GM19351 (cell line): ENCODE measurements around the gene PPFIA2.

Experiments used
- ATAC-seq: cut with Tn5 transposase; IDR thresholded peaks from one replicate; pipeline ENCODE4 v1.9.1; 2021; ENCODE audit warnings: mild to moderate bottlenecking, moderate library complexity; ENCODE audit not compliant: unreplicated experiment

The PPFIA2 gene

DNA sequence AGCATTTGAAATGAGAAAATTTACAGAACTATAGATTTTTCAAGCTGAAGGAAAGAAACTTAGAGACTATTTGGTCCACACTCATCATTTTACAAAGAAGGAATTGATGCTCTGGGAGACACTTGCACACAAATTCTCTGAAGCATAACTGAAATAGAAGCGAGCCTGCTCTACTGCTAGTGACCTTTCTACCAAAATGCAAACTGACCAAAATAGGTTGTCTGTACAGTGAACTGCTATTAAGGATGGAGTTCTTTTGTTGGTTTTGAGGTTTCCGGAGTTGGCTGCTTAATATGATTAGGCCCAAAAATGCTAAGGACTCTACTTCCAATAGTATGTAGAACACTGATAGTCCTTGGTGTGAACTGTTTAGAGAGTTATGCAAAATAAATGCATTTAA, 194.9 kb downstream of the PPFIA2 start:
- ATAC-seq = no peak

DNA sequence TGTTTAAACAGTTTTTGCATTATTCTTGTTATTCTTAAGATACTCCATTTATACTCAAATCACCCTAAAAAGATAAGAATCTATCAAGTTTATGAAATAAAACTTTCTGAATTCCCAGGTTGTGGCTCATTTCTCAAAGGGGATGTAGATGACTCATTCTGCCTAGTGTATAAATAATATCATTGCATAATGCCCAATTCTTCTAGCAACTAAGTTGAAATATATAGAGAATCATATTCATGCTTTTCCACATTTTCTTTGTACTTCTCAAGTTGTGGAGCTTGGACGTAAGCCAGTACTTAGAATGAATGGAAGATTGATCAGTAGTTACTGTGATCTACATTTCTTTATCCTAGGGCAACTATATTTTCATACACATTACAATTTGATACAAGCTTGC, 201.1 kb downstream of the PPFIA2 start:
- no peak for ATAC-seq

DNA sequence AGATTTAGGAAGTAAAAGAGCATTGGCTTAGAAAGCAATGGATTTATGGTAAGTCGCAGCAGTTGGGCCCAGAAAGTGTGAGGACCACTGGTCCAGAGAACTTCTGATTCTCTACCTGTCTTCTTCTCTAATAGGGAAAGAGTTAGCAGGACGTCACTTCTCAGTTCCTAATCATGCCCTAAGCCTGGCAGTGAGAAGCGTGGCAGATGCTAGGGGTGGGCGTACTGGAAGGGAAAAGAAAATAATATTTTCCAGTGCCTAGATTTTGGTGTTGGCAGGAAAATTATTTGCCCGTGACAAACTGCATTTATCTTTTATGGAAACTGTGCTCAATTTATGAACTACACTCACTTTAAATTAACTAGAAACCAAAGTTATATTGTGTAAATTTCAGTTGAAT, 212.3 kb downstream of the PPFIA2 start:
- no peak for ATAC-seq

DNA sequence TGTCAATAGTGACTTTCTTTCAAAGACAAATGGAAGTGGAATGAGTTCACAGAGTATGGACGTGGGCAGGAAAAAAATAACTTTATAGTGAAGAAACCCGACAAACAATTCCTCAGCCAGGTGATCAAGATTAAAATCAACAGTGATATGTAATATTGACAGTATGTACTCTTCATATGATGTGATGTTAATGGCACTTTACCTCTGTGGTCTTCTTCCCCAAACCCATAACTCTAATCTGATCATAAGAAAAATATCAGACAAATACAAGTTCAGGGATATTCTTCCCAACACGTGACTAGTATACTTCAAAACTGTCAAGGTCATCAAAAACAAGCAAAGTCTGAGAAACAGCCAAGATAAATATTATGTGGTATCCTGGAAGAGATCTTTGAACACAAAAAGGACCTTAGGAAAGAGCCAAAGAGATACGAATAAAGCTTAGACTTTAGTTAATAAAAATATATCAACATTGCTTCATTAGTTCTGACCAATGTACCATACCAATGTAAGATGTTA, 215.5 kb downstream of the PPFIA2 start:
- ATAC-seq = no peak

DNA sequence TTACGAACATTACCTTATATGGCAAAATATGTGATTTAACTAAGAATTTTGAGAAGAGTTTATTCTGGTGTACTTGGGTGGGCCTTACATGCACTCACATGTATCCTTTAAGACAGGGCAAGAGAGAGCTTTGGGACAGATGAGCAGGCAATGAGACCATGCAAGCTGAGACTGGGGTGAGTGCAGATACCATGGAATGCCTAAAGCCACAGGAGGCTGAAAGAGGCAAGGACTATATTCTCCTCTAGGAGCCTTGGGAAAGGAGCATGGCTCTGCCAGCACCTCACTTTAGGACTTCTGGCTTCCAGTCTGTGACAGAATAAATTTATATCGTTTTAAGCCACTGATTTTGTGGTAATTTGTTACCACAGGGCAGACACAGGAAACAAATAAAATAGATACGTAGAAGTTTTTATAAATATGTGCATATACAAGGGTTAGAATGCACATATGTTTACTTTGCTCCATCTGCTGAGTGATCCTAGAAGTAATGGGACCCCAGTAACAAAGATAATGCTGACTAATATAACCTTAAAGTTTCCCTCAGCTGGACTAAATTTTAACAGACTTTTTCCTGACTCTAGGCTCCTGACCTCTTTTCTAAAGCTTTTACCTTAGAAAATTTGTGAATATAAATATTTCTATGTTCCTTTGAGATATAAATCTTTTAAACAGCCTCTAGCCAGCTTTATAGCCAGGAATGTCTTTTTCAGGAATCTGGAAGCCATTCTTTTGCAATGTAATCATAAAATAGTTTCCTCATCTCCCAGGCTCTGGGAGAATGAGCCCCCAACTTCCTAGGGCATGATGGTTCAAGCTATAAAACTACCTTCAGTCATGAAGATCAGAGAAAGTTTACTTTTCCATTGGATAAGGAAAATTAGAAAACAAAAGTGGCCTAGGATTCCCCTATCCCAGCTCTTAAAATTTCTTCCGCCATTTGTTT, 216.8 kb downstream of the PPFIA2 start:
- no peak for ATAC-seq

DNA sequence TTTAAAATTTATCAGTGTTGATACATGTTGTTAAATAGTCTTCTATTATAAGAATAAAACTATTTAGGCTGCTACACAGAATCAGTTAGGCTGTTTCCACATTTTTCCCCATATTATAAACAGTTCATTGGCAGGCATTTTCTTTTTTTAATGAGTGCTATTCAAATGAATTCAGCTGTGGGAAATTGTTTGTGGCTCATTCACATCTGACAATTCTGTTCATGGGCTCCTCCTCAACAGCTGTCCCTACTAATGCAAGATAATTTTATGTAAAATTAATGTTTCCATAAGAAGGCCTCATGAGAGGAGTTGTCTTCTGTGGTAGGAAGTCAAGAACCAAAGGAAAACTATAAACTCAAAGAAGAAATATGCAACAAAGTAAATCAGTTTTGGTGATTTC, 218.0 kb downstream of the PPFIA2 start:
- no peak for ATAC-seq

DNA sequence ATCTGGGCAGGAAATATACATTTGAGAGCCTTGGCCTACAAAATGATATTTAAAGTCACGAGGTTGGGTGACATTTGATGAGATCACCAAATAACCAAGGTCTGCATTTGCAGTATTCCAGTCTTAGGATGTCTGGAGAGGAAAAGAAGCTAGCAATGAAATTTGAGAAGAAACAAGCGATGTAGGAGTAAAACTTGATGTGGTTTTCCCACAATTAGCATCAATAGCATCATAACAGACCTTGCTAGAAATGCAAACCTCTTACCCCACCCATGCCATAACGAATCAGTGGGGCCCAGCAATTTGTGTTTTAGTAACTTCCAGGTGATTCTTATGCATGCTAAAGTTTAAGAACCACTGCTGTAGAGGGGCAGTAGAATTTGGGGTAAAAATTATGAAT, 219.9 kb downstream of the PPFIA2 start:
- no peak for ATAC-seq

DNA sequence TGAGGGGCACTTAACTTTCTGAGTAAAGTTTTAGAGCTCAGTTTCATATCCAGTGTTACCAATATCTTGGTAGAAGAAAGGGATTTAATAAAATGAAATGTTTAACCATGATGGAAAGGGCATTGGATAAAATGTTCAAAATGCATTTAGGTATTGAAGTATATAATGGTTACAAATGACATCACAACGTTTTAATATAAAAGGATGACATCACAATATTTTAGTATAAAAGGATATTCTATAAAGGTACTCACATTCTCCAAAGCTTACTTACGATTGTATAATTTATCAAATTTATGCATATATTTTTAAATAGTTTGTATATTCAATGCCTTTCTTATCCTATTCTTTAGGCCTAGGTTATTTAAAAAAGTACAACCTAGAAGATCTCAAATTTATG, 226.1 kb downstream of the PPFIA2 start:
- no peak for ATAC-seq

DNA sequence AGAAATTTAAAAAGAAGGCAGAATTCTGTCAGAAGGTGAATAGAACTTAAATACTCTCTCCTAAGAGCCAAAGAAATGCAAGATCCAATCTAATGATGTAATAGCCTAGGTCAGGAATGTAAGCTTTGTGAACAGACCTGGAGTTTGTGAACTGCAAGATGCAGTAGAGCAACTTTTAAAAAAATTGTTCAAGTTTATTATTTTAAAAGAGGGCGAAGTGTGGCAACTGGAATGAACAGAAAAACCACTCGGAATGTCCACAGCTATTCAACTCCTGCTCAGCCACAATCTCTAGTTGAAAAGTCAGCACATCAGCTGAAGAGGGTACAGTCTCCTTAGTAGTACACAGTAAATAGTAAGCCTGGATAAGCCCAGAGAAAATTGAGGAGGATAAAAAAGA, 228.8 kb downstream of the PPFIA2 start:
- no peak for ATAC-seq

DNA sequence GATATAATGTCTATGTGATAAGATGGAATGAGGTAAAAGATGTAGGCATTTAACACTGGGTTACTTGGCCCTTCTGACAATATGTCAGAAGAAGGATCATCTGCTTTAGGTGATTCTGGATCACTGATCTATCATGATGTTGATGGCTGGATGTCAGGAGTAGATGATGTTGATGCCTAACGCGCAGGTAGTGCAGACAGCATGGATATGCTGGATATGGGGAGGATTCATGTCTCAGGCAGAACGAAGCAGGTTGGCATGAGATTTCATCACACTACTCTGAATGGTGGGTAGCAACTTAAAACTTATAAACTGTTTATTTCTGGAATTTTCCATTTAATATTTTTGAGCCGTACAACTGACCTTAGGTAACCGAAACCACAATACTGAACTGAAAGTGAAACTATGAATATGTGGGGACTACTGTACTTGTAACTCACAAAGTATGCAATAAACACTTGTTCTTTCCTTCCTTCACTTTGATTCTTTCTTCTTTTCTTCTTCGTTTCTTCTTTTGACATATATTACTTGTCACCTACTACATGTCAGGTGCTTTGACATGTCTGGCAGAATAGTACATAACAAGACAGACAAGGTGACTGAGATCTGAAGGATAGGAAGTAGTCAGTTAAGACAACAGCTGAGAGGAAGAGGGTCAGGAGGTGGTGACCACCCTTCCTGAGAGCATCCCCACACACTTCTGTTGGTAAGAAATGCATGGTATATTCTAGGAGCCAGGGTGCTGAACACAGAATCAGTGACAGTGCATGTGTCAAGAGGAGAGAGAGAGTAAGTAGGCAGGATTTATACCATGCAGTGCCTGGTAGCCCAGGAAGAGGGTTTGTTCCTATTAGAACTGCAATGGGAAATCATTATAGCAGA, 238.8 kb downstream of the PPFIA2 start:
- peak; percentile 74 for ATAC-seq

DNA sequence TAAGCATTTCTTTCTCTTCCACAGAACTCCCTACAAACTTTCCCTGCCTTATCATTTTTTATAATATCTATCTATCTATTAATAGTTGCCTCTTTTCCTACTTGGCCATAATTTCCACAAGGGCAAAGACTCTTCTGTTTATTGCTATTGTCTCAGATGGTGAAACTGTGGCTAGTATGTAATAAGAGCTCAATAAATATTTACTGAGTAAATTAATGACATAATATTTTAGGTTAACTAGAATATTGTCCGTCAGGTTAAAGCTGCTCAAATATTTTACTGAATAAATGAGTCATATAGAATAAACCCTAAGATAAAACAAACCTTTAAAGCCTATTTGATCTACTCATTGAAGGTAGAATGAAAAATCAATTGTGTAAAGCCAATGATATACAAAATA, 240.5 kb downstream of the PPFIA2 start:
- ATAC-seq = no peak

DNA sequence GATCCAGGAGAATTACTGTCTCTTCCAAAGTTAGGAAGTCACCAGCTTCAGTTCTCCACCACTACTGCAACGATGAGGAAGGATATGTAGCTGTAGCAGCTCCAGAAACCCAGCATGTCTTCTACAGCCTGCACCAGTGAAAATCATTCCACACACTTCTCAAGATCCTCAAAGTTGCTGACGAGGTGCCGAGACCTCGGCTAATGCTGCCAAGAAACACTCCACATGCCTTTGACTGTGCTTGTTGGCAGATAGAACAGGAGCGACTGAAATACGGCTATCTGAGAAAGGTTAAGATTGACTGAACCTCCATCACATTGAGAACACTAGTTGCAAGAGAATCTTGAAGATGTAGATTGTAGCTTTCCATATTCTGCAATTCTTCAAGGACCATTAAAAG, 241.9 kb downstream of the PPFIA2 start:
- no peak for ATAC-seq

DNA sequence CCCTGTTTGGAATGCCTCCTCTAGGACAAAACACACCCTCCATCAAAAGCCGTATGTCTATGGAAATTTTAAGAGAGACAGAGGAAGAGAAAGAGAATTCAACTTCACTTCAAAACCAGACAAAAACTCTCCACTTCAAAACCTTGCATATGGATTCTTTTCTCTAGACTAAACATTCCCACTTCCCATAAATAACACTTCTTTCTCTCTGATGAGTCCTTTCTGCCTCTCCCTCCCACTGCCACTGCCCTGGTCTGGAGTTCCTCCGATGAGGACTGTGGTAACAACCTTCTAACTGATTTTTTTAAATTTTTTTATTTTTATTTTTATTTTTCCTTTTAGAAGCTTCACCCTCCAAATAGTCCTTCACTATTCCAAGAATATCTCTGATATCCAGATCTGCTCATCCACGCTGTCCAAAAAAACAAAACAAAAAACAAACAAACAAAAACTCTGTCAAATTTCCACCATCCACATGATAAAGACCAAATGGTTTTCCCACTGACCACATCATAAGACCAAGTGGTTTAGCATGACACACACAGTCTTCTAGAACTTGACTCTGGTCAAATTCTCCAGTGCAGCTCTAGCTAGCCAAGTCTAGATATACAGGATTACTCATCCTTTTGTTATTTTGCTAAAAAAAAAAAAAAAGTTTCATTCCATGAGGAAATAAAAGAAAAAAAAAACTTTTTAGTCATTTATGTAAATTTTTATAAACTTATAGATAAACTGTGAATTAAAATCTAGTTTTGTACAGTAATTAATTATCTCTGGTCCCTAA, 256.0 kb downstream of the PPFIA2 start:
- no peak for ATAC-seq

DNA sequence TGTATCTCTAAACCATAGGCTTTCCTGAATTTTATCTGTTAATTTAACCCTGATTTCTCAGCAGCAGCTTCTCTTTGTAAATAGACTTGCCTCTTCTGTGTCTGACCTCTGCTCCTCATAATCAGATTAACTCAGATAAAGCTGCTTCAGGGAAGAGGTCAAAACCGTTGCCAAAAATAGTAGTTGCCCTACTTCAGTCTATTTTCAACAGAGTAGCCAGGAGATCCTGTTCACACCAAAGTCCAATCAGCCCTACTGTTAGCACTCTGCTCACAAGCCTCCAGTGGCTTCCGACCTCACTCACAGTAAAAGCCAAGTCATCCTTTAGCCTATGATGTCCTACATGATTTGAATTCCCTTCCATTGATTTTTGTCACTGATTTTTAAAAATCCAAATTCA, 258.4 kb downstream of the PPFIA2 start:
- ATAC-seq = no peak

DNA sequence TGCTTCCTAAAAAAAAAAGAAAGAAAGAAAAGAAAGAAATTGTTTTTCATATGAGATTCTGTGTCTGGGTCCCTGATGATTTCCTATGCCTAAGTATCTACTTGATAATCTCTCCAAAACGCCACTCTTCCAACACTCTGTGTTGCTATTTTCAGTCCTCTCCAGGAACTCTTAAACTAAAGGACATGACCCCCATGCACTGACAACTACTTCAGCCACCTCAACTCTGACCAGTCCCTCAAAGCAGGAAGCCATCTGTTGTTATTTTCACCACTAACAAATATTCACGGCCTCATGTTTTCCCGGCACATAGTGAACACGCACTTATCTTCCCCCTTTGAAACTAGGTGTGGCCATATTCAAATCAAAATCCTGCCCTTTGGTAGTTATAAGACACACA, 259.3 kb downstream of the PPFIA2 start:
- no peak for ATAC-seq

DNA sequence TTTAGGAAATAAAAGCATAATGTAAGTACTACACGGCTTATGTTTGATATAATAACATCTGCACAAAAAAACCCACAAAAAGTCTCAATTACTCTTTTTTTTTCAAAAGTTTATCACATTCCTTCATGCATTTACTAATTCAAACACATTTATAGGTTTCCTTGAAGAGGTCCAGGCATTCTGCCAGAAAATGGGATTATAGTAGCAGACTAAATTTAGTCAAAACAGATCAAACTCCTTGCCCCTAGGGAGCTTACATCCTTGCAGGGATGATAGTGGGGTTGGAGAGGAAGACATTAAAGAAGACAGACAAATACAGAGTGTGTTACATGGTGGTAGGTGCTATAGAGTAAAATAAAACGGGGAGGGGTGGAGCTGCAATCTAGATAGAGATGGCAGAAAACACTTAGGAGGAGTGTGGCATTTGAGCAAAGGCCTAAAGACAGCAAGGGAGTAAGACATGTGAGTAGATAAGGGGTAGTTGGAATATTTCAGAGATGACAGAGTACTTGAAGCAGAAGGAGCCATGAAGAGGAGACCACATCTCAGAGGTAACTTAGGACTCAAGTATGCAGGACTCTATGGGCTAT, 266.9 kb downstream of the PPFIA2 start:
- no peak for ATAC-seq

DNA sequence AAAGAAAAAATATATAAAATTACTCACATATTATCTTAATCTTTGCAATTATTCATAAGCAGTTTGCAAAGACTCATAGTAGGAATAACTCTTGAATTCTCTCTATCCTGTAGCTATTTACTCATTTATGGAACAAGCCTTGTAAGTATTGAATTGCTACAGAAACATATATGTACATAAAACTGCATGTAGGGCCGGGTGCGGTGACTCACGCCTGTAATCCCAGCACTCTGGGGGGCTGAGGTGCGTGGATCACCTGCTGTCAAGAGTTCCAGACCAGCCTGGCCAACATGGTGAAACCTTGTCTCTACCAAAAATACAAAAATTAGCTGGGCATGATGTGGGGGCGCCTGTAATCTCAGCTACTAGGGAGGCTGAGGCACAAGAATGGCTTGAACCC, 286.2 kb downstream of the PPFIA2 start:
- no peak for ATAC-seq

DNA sequence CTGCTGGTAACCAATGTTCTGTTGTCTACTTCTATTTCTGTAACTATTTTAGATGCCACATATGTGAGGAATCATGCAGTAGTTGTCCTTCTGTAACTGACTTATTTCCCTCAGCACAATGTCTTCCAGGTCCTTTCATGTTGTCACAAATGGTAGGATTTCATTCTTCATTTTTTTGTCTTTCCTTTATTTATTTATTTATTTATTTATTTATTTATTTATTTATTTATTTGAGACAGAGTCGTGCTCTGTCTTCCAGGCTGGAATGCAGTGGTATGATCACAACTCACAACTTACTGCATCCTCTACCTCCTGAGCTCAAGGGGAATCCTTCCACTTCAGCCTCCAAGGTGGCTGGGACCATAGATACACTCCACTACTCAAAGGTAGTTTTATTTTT, 288.2 kb downstream of the PPFIA2 start:
- ATAC-seq = no peak

DNA sequence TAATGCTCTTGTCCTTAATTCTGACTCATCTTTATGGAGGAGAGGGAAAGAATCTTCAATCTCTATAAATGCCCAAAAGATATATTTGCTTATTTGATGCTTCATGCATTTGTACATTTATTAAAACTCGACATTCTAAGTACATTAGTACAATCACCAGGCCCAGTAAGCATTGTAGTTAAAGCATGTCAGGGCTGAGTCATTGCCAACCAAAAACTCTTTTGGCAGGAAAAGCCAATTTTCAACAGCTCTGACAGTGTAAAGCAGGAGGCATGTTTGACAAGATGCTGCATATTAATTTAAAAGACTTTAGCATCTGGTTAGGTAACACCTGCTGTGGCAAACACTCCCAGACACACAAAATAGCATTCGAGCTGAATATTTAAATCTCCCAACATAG, 290.9 kb downstream of the PPFIA2 start:
- no peak for ATAC-seq

DNA sequence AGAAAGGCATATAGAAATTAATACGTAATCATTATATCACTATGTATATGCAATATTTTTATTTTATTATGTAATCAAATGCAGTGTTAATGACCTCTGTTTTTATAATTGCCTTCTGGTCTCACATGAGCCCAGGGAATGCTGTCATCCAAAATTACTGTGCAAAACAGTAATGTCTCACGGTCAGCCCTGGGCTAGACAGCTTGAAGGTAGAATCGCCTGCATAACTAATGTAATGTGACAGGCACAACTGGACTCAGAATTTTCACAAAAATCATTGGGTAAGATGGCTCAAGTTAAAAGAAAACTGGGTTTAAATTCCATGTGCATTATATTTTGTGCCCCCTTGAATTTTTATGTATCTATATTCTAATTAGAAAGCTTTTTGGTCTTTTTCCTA, 293.3 kb downstream of the PPFIA2 start:
- ATAC-seq = no peak

DNA sequence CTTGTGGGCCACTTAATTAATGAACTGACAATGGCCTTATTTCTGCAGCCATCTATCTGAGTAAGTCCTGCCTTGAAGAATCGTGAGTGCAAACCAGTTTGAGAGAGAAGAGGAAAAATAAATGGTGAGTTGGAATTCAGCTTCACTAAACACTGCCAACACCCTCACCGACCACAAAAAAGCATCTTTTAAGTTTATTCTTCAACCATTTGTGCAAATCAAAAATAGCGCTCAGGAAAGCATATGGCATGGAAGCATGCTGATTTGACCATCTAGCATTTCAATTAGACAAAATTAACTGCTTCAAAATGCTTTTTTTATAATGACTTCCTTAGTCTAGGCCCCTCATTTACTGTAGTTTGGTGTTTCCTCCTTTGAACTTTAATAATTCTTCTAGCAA, 294.0 kb downstream of the PPFIA2 start:
- no peak for ATAC-seq
